AG09319 (cell line): ENCODE data around the gene ARL3.

Source experiments
- DNase-seq: peaks from one replicate; pipeline ENCODE4 v3.0.0-alpha.2; 2010; ENCODE audit warnings: low read depth; ENCODE audit errors: extremely low read depth
- CTCF ChIP-seq: IDR thresholded peaks from 2 replicates; pipeline ENCODE4 v1.5.1; 2011; ENCODE audit warnings: low read depth, mild to moderate bottlenecking, inconsistent platforms, low read length, moderate library complexity

Gene ARL3

GRCh38 chr10:102675666-102676533, 38.3 kb downstream of the ARL3 start:
- no peak for TF ChIP-seq CTCF
- peak; percentile 88 for DNase-seq

GRCh38 chr10:102675011-102675665, 39.1 kb downstream of the ARL3 start:
- TF ChIP-seq CTCF = no peak
- DNase-seq = no peak

GRCh38 chr10:102674566-102674965, 39.6 kb downstream of the ARL3 start:
- no peak for TF ChIP-seq CTCF
- no peak for DNase-seq

GRCh38 chr10:102673819-102674511, 40.2 kb downstream of the ARL3 start:
- DNase-seq = no peak
- no peak for TF ChIP-seq CTCF

- no peak for DNase-seq
- TF ChIP-seq CTCF = no peak
Observed at GRCh38 chr10:102673236-102673818, 40.9 kb downstream of the ARL3 start.

- DNase-seq = no peak
- no peak for TF ChIP-seq CTCF
Observed at GRCh38 chr10:102670871-102671434, 43.2 kb downstream of the ARL3 start.
